Dedifferentiated amniotic fluid mesenchymal stem cell (primary cell): ENCODE data around the gene RNF150.

Experiments
- DNase-seq: peaks from one replicate; pipeline ENCODE4 v3.0.0-alpha.2; 2016; ENCODE audit errors: extremely low spot score

Gene RNF150

GRCh38 chr4:140982613-140983340 is 150.5 kb downstream of the RNF150 start:
- no peak for DNase-seq

GRCh38 chr4:140980426-140981200 is 152.7 kb downstream of the RNF150 start:
- DNase-seq = no peak

DNA sequence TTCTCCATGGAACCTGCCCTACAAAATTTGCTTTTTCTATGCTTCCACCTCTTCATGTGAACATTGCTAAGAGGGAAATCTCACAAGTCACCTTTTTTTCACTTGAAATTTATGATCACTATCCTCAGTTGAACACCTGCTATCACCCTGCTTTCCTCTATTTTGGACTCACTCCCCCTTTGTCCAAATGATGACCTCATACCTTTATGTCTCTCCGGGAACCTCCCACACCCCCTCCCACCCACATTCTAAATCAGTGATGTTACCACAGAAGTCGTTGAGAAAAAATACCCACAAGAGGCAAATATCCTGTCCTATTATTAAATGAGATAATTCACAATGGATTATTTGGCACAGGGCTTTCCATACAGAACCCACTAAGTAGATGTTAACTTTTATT is 156.5 kb downstream of the RNF150 start:
- no peak for DNase-seq

DNA sequence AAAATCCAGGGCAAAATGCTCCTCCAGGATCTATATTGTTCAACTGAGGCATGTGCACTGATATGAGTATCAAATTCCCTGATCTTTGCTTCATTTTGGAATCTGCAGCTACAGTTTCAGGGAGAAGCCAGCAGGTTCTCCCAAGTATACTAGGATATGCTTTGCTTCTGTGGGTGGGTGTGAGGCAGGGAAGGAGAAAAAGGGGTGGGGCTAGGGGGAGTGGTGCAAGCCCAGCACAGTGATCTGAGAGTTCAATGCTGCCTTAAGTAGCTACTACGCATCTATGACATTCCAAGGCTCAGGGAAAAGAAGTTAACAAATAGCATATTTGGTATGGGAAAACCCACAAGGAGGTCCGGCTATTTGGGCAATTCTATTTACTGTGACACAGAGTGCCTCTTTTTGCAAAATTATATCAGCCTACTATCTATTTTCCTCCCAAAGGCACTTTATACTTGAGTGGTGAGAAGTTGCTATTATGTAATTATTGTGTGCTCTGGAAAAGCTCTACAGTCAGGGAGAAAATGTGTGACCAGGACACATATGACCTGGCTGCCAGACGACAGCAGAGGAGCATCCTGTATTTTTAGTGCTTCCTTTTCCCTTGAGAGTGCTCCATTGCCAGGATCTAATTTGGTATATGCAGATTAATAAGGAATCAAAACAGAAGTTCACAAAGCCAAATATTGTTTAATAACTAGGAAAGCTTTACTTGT is 162.0 kb downstream of the RNF150 start:
- DNase-seq = no peak

DNA sequence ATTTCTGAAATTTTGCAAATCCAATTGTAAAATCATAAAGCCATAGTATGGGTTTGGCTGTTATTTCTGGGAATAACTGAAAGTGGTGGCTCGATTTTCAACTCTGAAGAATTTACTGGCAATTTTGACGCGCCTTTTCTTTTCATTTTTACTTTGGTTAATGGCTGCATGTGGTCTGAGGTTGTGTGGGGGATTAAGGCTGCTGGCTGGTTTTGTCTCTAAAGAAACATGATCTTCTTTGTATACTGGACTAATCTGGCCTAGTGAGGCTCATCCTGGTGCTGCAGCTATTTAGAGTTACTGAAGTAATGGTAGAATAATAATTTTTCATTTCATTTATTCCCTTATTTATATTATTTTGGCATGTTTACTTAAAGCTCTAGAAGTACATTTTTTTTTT is 164.0 kb downstream of the RNF150 start:
- no peak for DNase-seq

DNA sequence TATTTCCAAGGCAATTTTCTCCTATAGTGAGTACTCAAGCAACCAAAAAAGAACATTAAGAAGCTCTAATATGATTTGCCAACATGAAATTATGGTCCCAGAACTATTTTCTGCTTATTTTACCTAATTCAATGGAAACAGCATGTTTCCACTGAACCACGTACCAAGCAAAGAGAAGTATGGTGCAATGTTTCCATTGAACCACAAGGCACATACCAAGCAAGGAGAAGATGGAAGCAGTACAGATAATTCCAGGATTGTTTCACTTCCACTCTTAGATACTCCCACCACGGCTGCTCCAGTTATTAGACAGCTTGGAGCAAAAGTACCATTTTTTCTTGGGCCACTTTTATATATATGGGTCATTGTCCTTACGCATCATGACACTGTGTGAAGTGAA is 164.9 kb downstream of the RNF150 start:
- DNase-seq = no peak

DNA sequence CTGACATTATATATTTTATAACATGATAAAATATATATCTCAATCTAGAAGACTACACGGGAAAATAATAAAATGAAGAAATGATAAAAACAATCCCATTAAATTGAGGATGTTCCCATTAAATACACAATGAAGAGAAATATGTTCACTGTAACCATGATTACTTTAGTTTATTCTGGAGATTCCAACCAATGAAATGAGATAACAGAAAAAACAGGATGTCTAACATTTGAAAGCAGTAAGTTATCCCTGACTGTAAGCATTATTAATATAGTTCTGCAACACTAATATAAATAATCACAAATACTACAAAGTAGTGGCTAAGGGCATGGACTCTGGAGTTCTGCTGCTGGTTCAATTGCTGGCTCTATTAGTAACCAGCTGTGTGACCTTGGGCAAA is 169.4 kb downstream of the RNF150 start:
- no peak for DNase-seq

GRCh38 chr4:140955641-140956040 is 177.6 kb downstream of the RNF150 start:
- peak; percentile 53 for DNase-seq

DNA sequence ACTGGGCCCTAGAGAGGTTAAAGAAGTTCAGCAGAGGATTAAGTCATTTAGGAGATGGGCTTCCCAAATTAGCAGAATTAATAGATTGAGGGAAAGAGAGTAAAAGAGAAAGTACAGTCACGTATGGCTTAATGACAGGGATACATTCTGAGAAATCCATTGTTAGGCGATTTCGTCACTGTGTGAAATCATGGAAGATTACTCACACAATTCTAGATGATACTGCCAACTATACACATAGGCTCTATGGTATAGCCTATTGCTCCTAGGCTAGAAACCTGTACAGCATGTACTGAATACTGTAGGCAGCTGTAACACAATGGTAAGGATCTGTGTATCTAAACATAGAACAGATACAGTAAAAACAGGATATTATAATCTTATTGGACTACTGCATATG is 180.6 kb downstream of the RNF150 start:
- DNase-seq = no peak

- no peak for DNase-seq
Measured at GRCh38 chr4:140947506-140947905, 185.8 kb downstream of the RNF150 start.

GRCh38 chr4:140945106-140945505 is 188.2 kb downstream of the RNF150 start:
- DNase-seq = no peak

DNA sequence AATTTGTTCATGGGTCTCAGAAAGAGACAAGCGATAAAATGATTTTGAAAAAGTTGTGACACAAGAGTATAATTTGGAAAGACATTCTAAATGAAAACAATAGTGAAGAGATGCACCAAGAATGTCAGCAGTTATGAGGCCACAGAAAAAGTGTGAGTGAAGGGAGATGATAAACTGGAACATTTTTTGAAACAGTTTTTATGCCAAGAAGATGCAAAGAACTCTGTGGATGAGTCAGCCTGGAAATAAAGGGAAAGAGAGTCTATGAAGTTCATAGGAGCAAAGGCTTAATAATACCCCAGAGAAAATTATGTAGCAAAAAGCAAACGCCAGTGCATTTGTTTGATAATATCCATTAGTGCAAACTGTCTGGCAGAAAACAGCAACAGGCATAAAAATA is 188.7 kb downstream of the RNF150 start:
- DNase-seq = peak; percentile 33

DNA sequence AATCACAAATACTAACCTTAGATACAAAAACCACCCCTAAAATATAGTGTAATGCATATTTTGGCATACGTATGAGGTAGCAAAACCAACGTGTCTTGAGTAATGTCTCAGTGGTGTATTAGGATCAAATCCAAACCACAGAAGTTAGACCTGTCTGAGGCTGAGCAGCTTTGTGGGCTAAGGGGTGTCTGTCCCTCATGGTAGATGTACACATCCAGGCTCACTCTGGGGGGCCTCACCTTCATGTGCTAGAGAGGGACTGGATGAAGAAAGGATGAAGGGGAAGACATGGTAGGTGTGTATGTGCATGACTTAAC is 189.1 kb downstream of the RNF150 start:
- DNase-seq = no peak

GRCh38 chr4:140943486-140944198 is 189.6 kb downstream of the RNF150 start:
- peak; percentile 66 for DNase-seq

- no peak for DNase-seq
Measured at GRCh38 chr4:140940589-140940988, 192.7 kb downstream of the RNF150 start.

- DNase-seq = peak; percentile 86
Measured at GRCh38 chr4:140937866-140938265, 195.4 kb downstream of the RNF150 start.

GRCh38 chr4:140935254-140935653 is 198.0 kb downstream of the RNF150 start:
- no peak for DNase-seq

GRCh38 chr4:140932501-140933045 is 200.7 kb downstream of the RNF150 start:
- no peak for DNase-seq

- no peak for DNase-seq
Measured at GRCh38 chr4:140931911-140932310, 201.4 kb downstream of the RNF150 start.

DNA sequence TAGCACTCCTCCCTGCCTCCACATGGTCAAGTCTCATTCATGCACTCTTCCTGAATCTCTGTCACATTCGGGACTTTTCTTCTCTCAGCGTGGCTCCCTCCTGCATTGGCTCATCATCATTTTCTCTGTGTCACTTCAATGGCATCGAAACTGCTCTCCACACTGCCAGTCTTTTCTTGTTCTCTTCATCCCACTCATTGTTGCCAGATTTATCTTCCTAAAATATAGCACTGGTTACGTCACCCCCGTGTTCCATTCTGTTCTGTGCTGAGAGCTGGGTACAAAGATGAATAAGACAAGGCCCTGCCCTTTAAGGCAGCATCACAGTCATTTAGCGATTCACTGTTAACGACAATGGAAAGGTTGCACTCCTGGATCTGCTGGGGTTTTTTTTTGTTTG is 202.7 kb downstream of the RNF150 start:
- DNase-seq = no peak

DNA sequence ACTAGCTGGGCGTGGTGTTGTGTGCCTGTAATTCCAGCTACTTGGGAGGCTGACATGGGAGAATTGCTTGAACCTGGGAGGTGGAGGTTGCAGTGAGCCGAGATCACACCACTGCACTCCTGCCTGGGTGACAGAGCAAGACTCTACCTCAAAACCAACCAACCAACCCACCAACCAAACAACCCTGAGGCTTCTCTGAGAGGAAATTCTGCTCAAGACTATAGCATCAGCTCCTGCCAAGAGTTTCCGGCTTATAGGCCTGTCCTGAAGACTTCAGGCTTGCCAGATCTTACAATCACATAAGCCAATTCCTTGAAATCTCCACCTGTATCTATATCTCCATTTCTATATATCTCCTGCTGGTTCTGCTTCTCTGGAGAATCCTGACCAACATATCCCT is 203.3 kb downstream of the RNF150 start:
- no peak for DNase-seq

DNA sequence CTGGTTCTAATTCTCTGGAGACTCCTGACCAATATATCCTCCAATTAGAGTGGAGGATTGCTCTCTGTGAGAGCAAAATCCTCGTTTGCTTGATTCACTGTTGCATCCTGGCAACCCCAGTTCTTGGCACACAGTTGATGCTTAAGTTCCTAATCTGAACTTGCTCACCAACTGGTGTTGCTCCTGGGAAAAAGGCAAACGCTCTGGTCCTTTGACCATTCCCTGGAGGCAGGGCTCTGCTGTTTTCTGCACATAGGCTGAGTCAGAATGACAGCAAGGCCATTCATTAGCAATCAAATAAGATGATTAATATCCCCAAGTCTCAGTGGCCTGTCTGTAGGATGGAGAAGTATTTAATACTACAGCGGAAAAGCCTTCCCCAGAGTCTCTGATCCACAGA is 204.4 kb downstream of the RNF150 start:
- no peak for DNase-seq
